ENCODE measurements around the gene IL37. TPM values are rescaled to one million over a fixed set of nuclear protein-coding genes. Genes with fewer than 3 reads are reported as not detected.

IL37 gene
- total RNA-seq, 1 experiment from 2014 or later: not detected

- Histone ChIP-seq H2AFZ (ENCODE audit: low read length) (no peak overlapping the region), H3K27me3 (ENCODE audit: low read length) (no peaks in the 10 kb centered on the region), H3K4me2 (ENCODE audit: low read depth, low read length, poor library complexity, severe bottlenecking) (no peak overlapping the region), H4K20me1 (ENCODE audit: insufficient read depth, low read depth, low read length) (no peaks in the 10 kb centered on the region), H3K4me3 (ENCODE audit: low read length) (no peak overlapping the region), H3K79me2 (ENCODE audit: low read length) (no peaks in the 10 kb centered on the region), H3K27ac (ENCODE audit: low read length) (no peak overlapping the region), H3K36me3 (ENCODE audit: insufficient read depth, low read length) (no peaks in the 10 kb centered on the region), H3K4me1 (ENCODE audit: low read length) (no peaks in the 10 kb centered on the region), H3K9me3 (ENCODE audit: low read length) (no peaks in the 10 kb centered on the region), H3K9me2 (replicated peaks; ENCODE audit: insufficient read depth, low read length) (no peaks in the 10 kb centered on the region), H3K9ac (ENCODE audit: low read length) (no peak overlapping the region)
- DNase-seq: no peak
Measured at GRCh38 chr2:112885506-112885902, 25.5 kb upstream of the IL37 start.

GRCh38 chr2:112886291-112886690, 24.7 kb upstream of the IL37 start:
- Histone ChIP-seq H3K9ac (ENCODE audit: low read length) (no peak overlapping the region), H3K27ac (ENCODE audit: low read length) (no peak overlapping the region), H3K27me3 (ENCODE audit: low read length) (no peaks in the 10 kb centered on the region), H3K4me1 (ENCODE audit: low read length) (no peaks in the 10 kb centered on the region), H3K9me2 (replicated peaks; ENCODE audit: insufficient read depth, low read length) (no peaks in the 10 kb centered on the region), H3K79me2 (ENCODE audit: low read length) (no peaks in the 10 kb centered on the region), H4K20me1 (ENCODE audit: insufficient read depth, low read depth, low read length) (no peaks in the 10 kb centered on the region), H3K4me2 (ENCODE audit: low read depth, low read length, poor library complexity, severe bottlenecking) (no peak overlapping the region), H2AFZ (ENCODE audit: low read length) (no peak overlapping the region), H3K36me3 (ENCODE audit: insufficient read depth, low read length) (no peaks in the 10 kb centered on the region), H3K9me3 (ENCODE audit: low read length) (no peaks in the 10 kb centered on the region), H3K4me3 (ENCODE audit: low read length) (no peak overlapping the region)
- DNase-seq: no peak

- H3K9me3 ChIP-seq (ENCODE audit: low read length): no peaks in the 10 kb centered on the region
- H3K4me3 ChIP-seq (ENCODE audit: low read length): no peak overlapping the region
- no peaks in the 10 kb centered on the region for H4K20me1 ChIP-seq (ENCODE audit: insufficient read depth, low read depth, low read length)
- H3K36me3 ChIP-seq (ENCODE audit: insufficient read depth, low read length): no peaks in the 10 kb centered on the region
- no peaks in the 10 kb centered on the region for H3K9me2 ChIP-seq (replicated peaks; ENCODE audit: insufficient read depth, low read length)
- no peak overlapping the region for H2AFZ ChIP-seq (ENCODE audit: low read length)
- H3K27me3 ChIP-seq (ENCODE audit: low read length): no peaks in the 10 kb centered on the region
- no peak for DNase-seq
- H3K4me2 ChIP-seq (ENCODE audit: low read depth, low read length, poor library complexity, severe bottlenecking): no peak overlapping the region
- H3K9ac ChIP-seq (ENCODE audit: low read length): no peak overlapping the region
- H3K79me2 ChIP-seq (ENCODE audit: low read length): no peaks in the 10 kb centered on the region
- no peaks in the 10 kb centered on the region for H3K4me1 ChIP-seq (ENCODE audit: low read length)
- no peak overlapping the region for H3K27ac ChIP-seq (ENCODE audit: low read length)
Measured at GRCh38 chr2:112887964-112888749, 22.8 kb upstream of the IL37 start.

- H3K4me1 ChIP-seq (ENCODE audit: low read length): no peaks in the 10 kb centered on the region
Measured at GRCh38 chr2:112889976-112890375, 21.0 kb upstream of the IL37 start.

GRCh38 chr2:112891385-112891831, 19.6 kb upstream of the IL37 start:
- Histone ChIP-seq H3K4me3 (ENCODE audit: low read length) (no peak overlapping the region), H3K4me2 (ENCODE audit: low read depth, low read length, poor library complexity, severe bottlenecking) (no peak overlapping the region), H4K20me1 (ENCODE audit: insufficient read depth, low read depth, low read length) (no peaks in the 10 kb centered on the region), H3K4me1 (ENCODE audit: low read length) (no peaks in the 10 kb centered on the region), H3K27me3 (ENCODE audit: low read length) (no peaks in the 10 kb centered on the region), H3K9me2 (replicated peaks; ENCODE audit: insufficient read depth, low read length) (no peaks in the 10 kb centered on the region), H3K27ac (ENCODE audit: low read length) (no peak overlapping the region), H3K79me2 (ENCODE audit: low read length) (no peaks in the 10 kb centered on the region), H2AFZ (ENCODE audit: low read length) (no peak overlapping the region), H3K9me3 (ENCODE audit: low read length) (no peaks in the 10 kb centered on the region), H3K36me3 (ENCODE audit: insufficient read depth, low read length) (no peaks in the 10 kb centered on the region), H3K9ac (ENCODE audit: low read length) (no peak overlapping the region)
- no peak for DNase-seq

More at GRCh38 chr2:112889976-112890375, 21.0 kb upstream of the IL37 start:
- Histone ChIP-seq H3K9me2 (replicated peaks; ENCODE audit: insufficient read depth, low read length) (no peaks in the 10 kb centered on the region), H3K27ac (ENCODE audit: low read length) (no peak overlapping the region), H2AFZ (ENCODE audit: low read length) (no peak overlapping the region), H3K4me2 (ENCODE audit: low read depth, low read length, poor library complexity, severe bottlenecking) (no peak overlapping the region), H3K9me3 (ENCODE audit: low read length) (no peaks in the 10 kb centered on the region), H3K36me3 (ENCODE audit: insufficient read depth, low read length) (no peaks in the 10 kb centered on the region), H3K27me3 (ENCODE audit: low read length) (no peaks in the 10 kb centered on the region), H3K79me2 (ENCODE audit: low read length) (no peaks in the 10 kb centered on the region), H3K4me3 (ENCODE audit: low read length) (no peak overlapping the region), H3K9ac (ENCODE audit: low read length) (no peak overlapping the region), H4K20me1 (ENCODE audit: insufficient read depth, low read depth, low read length) (no peaks in the 10 kb centered on the region)
- DNase-seq: no peak

- Histone ChIP-seq H2AFZ (ENCODE audit: low read length) (no peak overlapping the region), H3K4me2 (ENCODE audit: low read depth, low read length, poor library complexity, severe bottlenecking) (no peak overlapping the region), H3K36me3 (ENCODE audit: insufficient read depth, low read length) (no peaks in the 10 kb centered on the region), H3K4me3 (ENCODE audit: low read length) (no peak overlapping the region), H3K4me1 (ENCODE audit: low read length) (no peaks in the 10 kb centered on the region), H3K79me2 (ENCODE audit: low read length) (no peaks in the 10 kb centered on the region), H3K27ac (ENCODE audit: low read length) (no peak overlapping the region), H4K20me1 (ENCODE audit: insufficient read depth, low read depth, low read length) (no peaks in the 10 kb centered on the region), H3K27me3 (ENCODE audit: low read length) (no peaks in the 10 kb centered on the region), H3K9me2 (replicated peaks; ENCODE audit: insufficient read depth, low read length) (no peaks in the 10 kb centered on the region), H3K9ac (ENCODE audit: low read length) (no peak overlapping the region), H3K9me3 (ENCODE audit: low read length) (no peaks in the 10 kb centered on the region)
- DNase-seq: no peak
Measured at GRCh38 chr2:112893752-112894151, 17.2 kb upstream of the IL37 start.

GRCh38 chr2:112896909-112897623, 13.9 kb upstream of the IL37 start:
- Histone ChIP-seq H3K9ac (ENCODE audit: low read length) (no peak overlapping the region), H3K79me2 (ENCODE audit: low read length) (no peaks in the 10 kb centered on the region), H4K20me1 (ENCODE audit: insufficient read depth, low read depth, low read length) (no peaks in the 10 kb centered on the region), H3K27me3 (ENCODE audit: low read length) (no peaks in the 10 kb centered on the region), H3K27ac (ENCODE audit: low read length) (no peak overlapping the region), H3K36me3 (ENCODE audit: insufficient read depth, low read length) (no peaks in the 10 kb centered on the region), H3K9me3 (ENCODE audit: low read length) (no peaks in the 10 kb centered on the region), H3K4me2 (ENCODE audit: low read depth, low read length, poor library complexity, severe bottlenecking) (no peak overlapping the region), H3K4me1 (ENCODE audit: low read length) (no peaks in the 10 kb centered on the region), H3K4me3 (ENCODE audit: low read length) (no peak overlapping the region), H2AFZ (ENCODE audit: low read length) (no peak overlapping the region), H3K9me2 (replicated peaks; ENCODE audit: insufficient read depth, low read length) (no peaks in the 10 kb centered on the region)
- no peak for DNase-seq

- Histone ChIP-seq H3K27ac (ENCODE audit: low read length) (no peak overlapping the region), H4K20me1 (ENCODE audit: insufficient read depth, low read depth, low read length) (no peaks in the 10 kb centered on the region), H3K9me2 (replicated peaks; ENCODE audit: insufficient read depth, low read length) (no peaks in the 10 kb centered on the region), H3K4me1 (ENCODE audit: low read length) (no peaks in the 10 kb centered on the region), H3K27me3 (ENCODE audit: low read length) (no peaks in the 10 kb centered on the region), H3K9me3 (ENCODE audit: low read length) (no peaks in the 10 kb centered on the region), H3K4me2 (ENCODE audit: low read depth, low read length, poor library complexity, severe bottlenecking) (no peak overlapping the region), H3K79me2 (ENCODE audit: low read length) (no peaks in the 10 kb centered on the region), H3K9ac (ENCODE audit: low read length) (no peak overlapping the region), H3K36me3 (ENCODE audit: insufficient read depth, low read length) (no peaks in the 10 kb centered on the region), H3K4me3 (ENCODE audit: low read length) (no peak overlapping the region), H2AFZ (ENCODE audit: low read length) (no peak overlapping the region)
- no peak for DNase-seq
Measured at GRCh38 chr2:112897624-112897978, 13.4 kb upstream of the IL37 start.

Data from Karpas-422 (cell line).